Left lobe of liver (tissue), 2 donors: ENCODE data around the gene RELCH. TPM values are rescaled to one million over a fixed set of nuclear protein-coding genes. Genes with fewer than 3 reads are reported as not detected.
"Not testable (repeated sequence)": the region's sequence is repeated elsewhere in the genome, so short reads cannot be mapped to it uniquely, and the experiment has no call there.

ENCODE experiments used
- ATAC-seq: fragments of 200-7000 bp; cut with Tn5 transposase; one replicate; pipeline ENCODE4 v1.9.1; 2020; ENCODE audit warnings: mild to moderate bottlenecking, moderate library complexity
- DNase-seq: peaks from one replicate; pipeline ENCODE4 v3.0.0-alpha.2; 2020; ENCODE audit warnings: low spot score
- total RNA-seq: library from RNA; stranded (reverse); gene quantifications from one replicate; pipeline ENCODE4 v1.2.1, GENCODE V29; 2021
- donor health status: DM: no; HTN: no; CAD: no; lungs with moderate emphysema.
- donor health status: DM: no; HTN: yes; CAD: no.

The RELCH gene, protein sequence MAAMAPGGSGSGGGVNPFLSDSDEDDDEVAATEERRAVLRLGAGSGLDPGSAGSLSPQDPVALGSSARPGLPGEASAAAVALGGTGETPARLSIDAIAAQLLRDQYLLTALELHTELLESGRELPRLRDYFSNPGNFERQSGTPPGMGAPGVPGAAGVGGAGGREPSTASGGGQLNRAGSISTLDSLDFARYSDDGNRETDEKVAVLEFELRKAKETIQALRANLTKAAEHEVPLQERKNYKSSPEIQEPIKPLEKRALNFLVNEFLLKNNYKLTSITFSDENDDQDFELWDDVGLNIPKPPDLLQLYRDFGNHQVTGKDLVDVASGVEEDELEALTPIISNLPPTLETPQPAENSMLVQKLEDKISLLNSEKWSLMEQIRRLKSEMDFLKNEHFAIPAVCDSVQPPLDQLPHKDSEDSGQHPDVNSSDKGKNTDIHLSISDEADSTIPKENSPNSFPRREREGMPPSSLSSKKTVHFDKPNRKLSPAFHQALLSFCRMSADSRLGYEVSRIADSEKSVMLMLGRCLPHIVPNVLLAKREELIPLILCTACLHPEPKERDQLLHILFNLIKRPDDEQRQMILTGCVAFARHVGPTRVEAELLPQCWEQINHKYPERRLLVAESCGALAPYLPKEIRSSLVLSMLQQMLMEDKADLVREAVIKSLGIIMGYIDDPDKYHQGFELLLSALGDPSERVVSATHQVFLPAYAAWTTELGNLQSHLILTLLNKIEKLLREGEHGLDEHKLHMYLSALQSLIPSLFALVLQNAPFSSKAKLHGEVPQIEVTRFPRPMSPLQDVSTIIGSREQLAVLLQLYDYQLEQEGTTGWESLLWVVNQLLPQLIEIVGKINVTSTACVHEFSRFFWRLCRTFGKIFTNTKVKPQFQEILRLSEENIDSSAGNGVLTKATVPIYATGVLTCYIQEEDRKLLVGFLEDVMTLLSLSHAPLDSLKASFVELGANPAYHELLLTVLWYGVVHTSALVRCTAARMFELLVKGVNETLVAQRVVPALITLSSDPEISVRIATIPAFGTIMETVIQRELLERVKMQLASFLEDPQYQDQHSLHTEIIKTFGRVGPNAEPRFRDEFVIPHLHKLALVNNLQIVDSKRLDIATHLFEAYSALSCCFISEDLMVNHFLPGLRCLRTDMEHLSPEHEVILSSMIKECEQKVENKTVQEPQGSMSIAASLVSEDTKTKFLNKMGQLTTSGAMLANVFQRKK
- 11.1 TPM for total RNA-seq

- DNase-seq (peak; percentile 97), ATAC-seq (peak; percentile 93)
Observed at GRCh38 chr18:62186774-62187542, at the start of gene RELCH, which contains the start of gene PIGN. Gene RELCH (plus strand): TSS chr18:62187255. CDS start chr18:62187506, 251 bp downstream. Gene PIGN (minus strand): TSS chr18:62187056. CDS start chr18:62161353, 25,703 bp downstream.

- DNase-seq (no peak), ATAC-seq (no peak)
Observed at GRCh38 chr18:62138461-62139235, 48.4 kb upstream of the RELCH start.

DNA sequence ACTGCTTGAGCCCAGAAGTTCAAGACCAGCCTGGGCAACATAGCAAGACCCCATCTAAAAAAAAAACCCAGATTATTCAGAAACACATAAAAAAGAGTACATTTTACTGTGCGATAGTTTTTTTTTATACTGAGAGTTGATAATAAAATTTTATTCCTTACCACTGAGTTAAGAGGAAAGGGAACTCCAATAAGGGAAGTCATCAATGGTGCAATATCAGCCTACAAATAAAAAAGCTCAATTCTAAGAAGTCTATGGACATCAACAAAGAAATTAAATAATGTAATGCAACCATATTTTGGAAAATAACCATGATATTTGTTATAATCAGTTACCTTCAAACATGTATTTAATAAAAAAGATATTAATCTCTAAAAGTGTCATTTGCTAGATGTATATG lies 46.8 kb upstream of the RELCH start:
- DNase-seq (no peak), ATAC-seq (no peak)

DNA sequence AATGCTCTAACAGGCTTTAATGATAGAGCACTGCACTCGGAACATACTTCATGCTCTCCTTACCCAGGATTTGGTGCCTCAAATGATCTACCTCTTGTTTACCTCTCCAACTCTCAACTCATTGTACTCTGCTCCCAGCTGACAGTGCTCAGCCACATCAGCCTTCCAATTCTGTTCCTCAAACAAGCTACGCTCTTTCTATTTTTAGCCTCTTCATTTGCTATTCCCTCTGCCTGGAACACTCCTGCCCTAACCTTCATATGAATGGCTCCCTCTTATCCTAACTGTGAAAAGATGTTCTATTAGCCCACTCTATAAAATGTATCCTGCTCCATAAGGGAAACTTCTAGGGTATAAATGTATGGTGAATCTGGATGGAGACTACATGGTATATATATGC lies 42.7 kb upstream of the RELCH start:
- DNase-seq (no peak), ATAC-seq (no peak)

DNA sequence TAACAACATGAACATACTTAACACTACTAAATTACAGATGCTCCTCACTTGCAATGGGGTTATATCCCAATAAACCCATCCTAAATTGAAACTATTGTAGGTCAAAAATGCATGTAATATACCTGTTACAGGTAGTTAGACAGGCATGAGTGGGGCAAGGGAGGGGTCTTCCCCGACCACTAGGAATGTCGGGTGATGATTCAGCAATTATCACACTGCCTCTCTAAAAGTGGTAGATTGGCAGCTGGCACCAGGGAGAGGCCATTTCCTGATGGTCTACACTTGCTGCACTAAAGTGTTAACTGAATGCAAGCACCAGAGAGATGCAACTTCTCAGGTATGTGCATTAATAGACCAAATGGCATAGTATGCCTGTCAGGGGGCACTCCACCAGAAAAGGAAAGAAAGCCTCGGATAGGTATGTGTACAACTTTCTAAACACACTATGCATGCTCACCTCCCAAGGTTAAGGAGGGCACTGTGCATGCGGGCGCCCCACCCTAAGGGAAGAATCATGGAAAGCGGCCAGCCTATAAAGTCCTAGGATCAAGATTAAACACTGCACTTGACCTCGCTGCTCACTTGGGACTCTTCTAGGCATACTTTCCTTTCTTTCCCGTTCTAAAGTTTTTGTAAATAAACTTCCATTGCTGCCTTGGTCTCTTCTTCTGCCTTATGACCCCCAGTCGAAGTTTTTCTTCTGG lies 35.8 kb upstream of the RELCH start:
- DNase-seq: no peak
- ATAC-seq: no peak

DNA sequence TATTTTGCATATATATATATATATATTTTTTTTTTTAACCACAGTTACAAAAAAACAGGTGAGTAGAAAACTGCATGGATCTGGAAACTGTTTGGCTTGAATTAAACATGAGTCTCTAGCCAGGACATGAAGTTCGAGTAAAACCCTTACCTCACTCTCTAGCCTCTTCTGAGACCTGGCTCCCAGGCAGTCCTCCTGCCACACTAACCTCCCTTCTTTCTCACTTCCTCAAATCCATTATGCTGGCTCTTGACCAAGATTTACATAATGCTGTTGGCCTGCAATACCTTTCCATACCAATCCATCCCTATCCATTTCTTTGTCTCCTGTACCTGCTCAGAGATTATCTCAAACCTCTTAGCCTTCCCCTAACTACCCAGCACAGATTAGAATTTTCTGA lies 34.2 kb upstream of the RELCH start:
- ATAC-seq: no peak
- DNase-seq: no peak

GRCh38 chr18:62157843-62158242 lies 29.2 kb upstream of the RELCH start:
- no peak for DNase-seq
- ATAC-seq: no peak

DNA sequence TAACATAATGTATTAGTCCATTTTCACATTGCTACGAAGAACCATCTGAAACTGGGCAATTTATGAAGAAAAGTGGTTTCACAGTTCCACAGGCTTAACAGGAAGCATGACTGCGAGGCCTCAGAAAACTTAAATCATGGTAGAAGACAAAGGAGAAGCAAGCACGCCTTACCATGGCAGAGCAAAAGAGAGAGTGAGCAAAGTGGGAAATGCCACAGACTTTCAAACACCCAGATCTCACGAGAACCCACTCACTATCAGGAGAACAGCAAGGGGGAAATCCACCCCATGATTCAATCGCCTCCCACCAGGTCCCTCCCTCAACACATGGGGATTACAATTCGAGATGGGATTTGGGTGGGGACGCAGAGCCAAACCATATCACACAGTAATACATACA lies 22.7 kb upstream of the RELCH start:
- DNase-seq (no peak), ATAC-seq (no peak)

DNA sequence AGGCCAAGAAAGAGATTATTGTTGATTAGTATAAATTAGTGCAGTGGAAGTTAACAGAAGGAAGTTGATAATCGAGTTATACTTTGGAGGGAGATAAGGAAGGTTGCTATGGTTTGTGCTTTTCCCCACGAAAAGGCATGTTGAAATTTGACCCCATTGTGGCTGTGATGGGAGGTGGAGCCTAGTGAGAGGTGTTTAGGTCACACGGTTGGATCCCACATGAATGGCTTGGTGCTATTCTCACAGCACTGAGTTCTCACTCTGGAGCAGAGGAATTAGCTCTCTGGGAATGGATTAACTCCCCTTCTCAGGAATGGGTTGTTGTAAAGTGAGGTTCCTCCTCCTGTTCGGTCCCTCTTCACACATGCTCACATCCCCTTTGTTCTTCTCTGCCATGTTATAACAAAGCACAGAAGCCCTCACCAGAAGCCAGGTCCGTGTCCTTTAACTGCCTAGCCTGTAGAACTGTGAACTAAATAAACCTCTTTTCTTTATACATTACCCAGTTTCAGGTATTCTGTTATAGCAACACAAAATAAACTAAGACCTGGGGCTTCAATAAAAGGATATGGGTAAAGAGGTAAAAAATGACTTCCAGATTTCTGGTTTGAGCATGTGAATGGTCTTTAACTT lies 22.1 kb upstream of the RELCH start:
- no peak for ATAC-seq
- DNase-seq: no peak

DNA sequence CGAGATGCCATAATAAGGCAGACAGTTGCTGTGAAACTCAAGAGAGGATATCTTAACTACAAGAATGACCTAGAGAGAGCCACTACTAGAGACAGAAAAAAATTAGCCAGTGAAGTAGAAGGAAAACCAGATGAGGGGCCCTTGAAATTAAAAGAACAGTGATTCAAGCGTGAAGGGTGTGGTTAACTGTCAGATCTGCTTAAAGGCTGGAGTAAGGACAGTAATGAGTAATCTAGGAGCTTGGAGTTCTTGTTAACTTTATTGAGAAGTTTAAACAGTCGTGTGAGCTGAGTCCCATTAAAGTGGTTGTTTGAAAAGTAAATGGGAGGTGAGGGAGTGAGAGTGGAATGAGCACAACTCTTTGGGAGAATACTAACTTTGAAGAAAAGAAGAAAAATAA lies 21.5 kb upstream of the RELCH start:
- DNase-seq: no peak
- ATAC-seq: no peak

DNA sequence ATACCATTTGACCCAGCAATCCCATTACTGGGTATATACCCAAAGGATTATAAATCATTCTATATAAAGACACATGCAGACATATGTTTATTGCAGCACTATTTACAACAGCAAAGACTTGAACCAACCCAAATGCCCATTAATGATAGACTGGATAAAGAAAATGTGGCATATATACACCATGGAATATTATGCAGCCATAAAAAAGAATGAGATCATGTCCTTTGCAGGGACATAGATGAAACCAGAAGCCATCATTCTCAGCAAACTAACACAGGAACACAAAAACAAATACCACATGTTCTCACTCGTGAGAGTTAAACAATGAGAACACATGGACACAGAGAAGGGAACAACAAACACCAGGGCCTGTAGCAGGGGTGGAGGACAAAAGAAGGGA lies 20.5 kb upstream of the RELCH start:
- DNase-seq, ATAC-seq: not testable (repeated sequence)

DNA sequence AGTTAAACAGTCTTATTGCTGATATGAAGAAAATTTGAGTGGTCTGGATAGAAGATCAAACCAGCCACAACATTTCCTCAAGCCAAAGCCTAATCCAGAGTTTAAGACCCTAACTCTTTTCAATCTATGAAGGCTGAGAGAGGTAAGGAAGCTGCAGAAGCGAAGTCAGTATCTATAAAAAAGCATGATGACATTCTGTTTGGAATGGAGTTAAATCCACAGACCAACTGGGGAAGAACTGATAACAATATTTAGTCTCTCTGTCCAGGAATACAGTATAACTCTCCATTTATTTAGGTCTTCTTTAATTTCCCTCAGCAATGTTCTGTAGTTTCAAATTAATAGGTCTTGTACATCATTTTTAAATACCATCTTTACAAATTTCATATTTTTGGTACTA lies 16.2 kb upstream of the RELCH start:
- ATAC-seq: no peak
- DNase-seq: no peak

GRCh38 chr18:62172298-62172697 lies 14.8 kb upstream of the RELCH start:
- no peak for ATAC-seq
- DNase-seq: no peak

- DNase-seq (no peak), ATAC-seq (no peak)
Observed at GRCh38 chr18:62175521-62175920, 11.5 kb upstream of the RELCH start.

DNA sequence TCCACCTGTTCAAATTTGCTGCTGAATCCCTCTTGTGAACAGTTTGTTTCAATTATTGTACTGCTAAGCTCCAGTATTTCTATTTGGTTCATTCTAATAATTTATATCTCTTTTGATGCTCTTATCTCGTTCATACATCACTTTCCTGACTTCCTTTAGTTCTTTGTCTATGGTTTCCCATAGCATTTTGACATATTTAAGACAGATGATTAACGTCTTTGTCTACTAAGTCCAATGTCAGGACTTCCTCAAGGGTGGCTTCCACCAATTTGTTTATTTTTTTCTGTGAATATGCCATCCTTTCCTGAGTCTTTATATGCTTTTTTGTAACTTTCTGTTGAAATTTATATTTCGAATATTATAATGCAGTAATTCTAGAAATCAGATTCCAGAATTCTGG lies 9.8 kb upstream of the RELCH start:
- ATAC-seq (no peak), DNase-seq (no peak)

GRCh38 chr18:62179213-62179612 lies 7.8 kb upstream of the RELCH start:
- ATAC-seq: no peak
- DNase-seq: no peak

DNA sequence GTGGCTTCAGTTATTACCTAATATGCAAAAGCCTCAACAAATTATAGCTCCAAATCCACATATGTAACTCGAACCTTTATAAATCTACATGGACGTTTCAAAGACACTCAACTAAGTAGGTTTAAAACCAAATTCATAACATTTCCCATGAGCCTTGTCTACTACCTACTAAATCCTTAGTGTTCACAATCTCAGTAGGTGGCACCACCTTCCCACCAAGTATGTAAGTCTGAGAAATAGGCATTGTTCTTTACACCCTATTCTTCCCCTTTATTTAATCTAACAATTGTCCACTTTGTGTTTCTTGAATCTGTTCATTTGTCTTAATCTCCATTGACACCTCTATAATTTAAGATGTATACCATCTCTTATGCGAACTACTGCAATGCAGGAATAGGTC lies 4.8 kb upstream of the RELCH start:
- no peak for DNase-seq
- no peak for ATAC-seq

DNA sequence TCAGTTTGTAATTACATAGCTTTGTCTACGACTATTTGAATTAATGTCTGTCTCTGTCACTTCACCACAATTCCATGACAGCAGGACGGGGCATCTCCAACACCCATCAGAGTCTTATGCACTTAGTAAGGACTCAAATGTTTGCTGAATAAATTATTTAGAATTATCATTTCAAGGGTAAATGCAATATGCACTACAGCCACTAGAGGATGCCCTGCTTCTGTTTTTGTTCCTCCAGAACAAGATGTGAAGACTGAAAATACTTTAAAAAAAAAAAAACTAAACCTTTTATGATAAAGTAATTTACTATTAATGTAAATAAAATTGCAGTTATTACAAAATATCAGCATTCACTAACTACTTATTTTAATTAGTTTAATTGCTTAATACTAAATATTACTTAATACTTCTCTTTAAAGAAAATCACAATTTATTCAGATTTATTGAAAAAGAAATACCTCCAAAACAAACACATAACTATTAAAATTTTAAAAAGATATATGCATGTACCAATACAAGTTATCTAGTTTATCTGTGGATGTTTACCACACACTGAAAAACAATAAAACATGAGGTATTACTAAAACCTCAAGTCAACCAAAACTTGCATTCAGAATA lies 3.4 kb upstream of the RELCH start:
- ATAC-seq (no peak), DNase-seq (no peak)
